Vagina (tissue), 2 donors: ENCODE measurements around the gene SKOR1. TPM values are rescaled to one million over a fixed set of nuclear protein-coding genes. Genes with fewer than 3 reads are reported as not detected.

Source experiments
- DNase-seq, 2 donors: peaks; one replicate each; pipeline ENCODE4 v3.0.0-alpha.2; 2017; ENCODE audit errors: extremely low spot score in 2 of 2
- H3K27ac ChIP-seq: fragments of 200-600 bp; sonication (generic); one replicate; pipeline ENCODE4 v1.5.1; 2019
- H3K27me3 ChIP-seq: fragments of 200-600 bp; sonication (generic); one replicate; pipeline ENCODE4 v1.5.1; 2019
- H3K36me3 ChIP-seq, 2 donors: fragments of 200-600 bp; sonication (generic); one replicate each; pipeline ENCODE4 v1.5.1; 2017 to 2019
- H3K4me1 ChIP-seq: fragments of 200-600 bp; sonication (generic); one replicate; pipeline ENCODE4 v1.5.1; 2019
- H3K4me3 ChIP-seq, 2 donors: fragments of 200-600 bp; sonication (generic); 1 replicate in 1 of 2; 2 replicates in 1 of 2; pipeline ENCODE4 v1.5.1; 2016 to 2019
- H3K9me3 ChIP-seq: fragments of 200-600 bp; sonication (generic); one replicate; pipeline ENCODE4 v1.5.1; 2019
- POLR2A ChIP-seq, 2 donors: fragments of 450-650 bp; IDR thresholded peaks; one replicate each; pipeline ENCODE4 v1.6.1; 2017; ENCODE audit warnings: antibody characterized with exemption in 2 of 2, mild to moderate bottlenecking in 2 of 2, moderate library complexity in 2 of 2
- POLR2AphosphoS5 ChIP-seq, 2 donors: sonication (generic); formaldehyde crosslinking; IDR thresholded peaks; one replicate each; pipeline ENCODE4 v1.9.0; 2017; ENCODE audit warnings: antibody characterized with exemption in 2 of 2, mild to moderate bottlenecking in 2 of 2, low read depth in 1 of 2; ENCODE audit not compliant: insufficient read depth in 1 of 2
- intact Hi-C: fragments of 100-400 bp; cut with DNase I; formaldehyde crosslinking; loops from one replicate; pipeline ENCODE4 v1.15.1; 2023
- total RNA-seq: library from RNA; depleted of rRNA; stranded (reverse); fragments of >200 nt; gene quantifications from one replicate; pipeline ENCODE4 v1.2.3, GENCODE V29; 2016
- TF ChIP-seq, protein P1 (sequence below), 3 experiments: fragments of 450-650 bp in 2 of 3; fragments of 200-600 bp in 1 of 3; sonication (generic) in 1 of 3; IDR thresholded peaks; one replicate each; pipeline ENCODE4 v1.5.1; 2017 to 2019; ENCODE audit warnings: antibody characterized with exemption in 3 of 3, mild to moderate bottlenecking in 2 of 3, moderate library complexity in 2 of 3

Gene SKOR1
- total RNA-seq, 1 donor from 2014 or later = 0.25 TPM

DNA sequence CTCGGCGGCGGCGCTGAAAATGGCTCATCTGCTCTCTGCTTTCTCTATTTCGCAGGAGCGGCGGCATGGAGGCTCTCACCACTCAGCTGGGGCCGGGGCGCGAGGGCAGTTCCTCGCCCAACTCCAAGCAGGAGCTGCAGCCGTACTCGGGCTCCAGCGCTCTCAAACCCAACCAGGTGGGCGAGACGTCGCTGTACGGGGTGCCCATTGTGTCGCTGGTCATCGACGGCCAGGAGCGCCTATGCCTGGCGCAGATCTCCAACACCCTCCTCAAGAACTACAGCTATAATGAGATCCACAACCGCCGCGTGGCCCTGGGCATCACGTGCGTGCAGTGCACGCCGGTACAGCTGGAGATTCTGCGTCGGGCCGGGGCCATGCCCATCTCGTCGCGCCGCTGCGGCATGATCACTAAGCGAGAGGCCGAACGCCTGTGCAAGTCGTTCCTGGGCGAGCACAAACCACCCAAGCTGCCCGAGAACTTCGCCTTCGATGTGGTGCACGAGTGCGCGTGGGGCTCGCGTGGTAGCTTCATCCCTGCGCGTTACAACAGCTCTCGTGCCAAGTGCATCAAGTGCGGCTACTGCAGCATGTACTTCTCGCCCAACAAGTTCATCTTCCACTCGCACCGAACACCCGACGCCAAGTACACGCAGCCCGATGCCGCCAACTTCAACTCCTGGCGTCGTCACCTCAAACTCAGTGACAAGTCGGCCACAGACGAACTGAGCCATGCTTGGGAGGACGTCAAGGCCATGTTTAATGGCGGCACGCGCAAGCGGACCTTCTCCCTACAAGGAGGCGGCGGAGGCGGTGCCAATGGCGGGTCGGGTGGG is 790 bp downstream of the SKOR1 start:
- no peak for TF ChIP-seq POLR2A (IDR thresholded peaks at IDR 0.05)
- no peak for DNase-seq
- Histone ChIP-seq H3K9me3 (no peaks in the 10 kb centered on the region), H3K4me3 (peak overlapping the region in 1 of 2 donors; percentile 6), H3K27me3 (peaks cover 59% of the 10 kb centered on the region), H3K4me1 (peaks cover 68% of the 10 kb centered on the region), H3K27ac (no peak overlapping the region), H3K36me3 (no peaks in the 10 kb centered on the region)
- intact Hi-C loops = no loop called here

DNA sequence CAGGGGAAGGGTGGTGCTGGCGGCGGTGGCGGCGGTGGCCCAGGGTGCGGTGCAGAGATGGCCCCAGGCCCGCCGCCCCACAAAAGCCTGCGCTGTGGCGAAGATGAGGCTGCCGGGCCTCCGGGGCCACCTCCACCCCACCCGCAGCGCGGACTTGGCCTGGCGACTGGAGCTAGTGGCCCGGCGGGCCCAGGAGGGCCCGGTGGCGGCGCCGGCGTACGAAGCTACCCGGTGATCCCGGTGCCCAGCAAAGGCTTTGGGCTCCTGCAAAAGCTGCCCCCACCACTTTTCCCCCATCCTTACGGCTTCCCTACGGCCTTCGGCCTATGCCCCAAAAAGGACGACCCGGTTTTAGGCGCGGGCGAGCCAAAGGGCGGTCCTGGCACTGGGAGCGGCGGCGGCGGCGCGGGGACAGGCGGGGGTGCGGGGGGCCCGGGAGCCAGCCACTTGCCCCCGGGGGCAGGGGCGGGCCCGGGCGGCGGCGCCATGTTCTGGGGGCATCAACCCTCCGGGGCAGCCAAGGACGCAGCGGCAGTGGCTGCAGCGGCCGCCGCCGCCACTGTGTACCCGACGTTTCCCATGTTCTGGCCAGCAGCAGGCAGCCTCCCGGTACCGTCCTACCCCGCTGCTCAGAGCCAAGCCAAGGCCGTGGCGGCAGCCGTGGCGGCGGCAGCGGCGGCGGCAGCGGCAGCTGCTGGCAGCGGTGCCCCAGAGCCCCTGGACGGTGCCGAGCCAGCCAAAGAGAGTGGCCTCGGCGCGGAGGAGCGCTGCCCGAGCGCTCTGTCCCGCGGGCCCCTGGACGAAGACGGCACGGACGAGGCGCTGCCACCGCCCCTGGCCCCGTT is 1.6 kb downstream of the SKOR1 start:
- intact Hi-C loops = no loop called here
- no peak overlapping the region for H3K4me3 ChIP-seq
- peaks cover 66% of the 10 kb centered on the region for H3K4me1 ChIP-seq

DNA sequence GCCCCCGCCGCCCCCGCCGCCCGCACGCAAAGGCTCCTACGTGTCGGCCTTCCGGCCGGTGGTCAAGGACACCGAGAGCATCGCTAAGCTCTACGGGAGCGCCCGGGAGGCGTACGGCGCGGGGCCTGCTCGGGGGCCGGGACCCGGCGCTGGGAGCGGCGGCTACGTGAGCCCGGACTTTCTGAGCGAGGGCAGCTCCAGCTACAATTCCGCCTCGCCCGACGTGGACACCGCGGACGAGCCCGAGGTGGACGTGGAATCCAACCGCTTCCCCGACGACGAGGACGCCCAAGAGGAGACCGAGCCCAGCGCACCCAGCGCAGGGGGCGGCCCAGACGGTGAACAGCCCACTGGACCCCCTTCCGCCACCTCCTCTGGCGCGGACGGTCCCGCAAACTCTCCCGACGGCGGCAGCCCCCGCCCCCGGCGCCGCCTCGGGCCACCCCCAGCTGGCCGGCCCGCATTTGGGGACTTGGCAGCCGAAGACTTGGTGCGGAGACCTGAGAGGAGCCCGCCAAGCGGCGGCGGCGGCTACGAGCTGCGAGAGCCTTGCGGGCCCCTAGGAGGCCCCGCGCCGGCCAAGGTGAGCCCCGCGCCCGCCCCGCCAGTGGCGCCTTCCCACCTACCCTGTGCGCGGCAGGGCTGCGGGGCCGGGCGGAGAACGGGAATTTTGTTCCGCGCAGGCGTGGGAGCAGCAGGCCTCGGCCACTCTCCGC is 2.4 kb downstream of the SKOR1 start:
- H3K4me3 ChIP-seq = peak overlapping the region in 1 of 2 donors; percentile 2
- TF ChIP-seq, protein P1, sequence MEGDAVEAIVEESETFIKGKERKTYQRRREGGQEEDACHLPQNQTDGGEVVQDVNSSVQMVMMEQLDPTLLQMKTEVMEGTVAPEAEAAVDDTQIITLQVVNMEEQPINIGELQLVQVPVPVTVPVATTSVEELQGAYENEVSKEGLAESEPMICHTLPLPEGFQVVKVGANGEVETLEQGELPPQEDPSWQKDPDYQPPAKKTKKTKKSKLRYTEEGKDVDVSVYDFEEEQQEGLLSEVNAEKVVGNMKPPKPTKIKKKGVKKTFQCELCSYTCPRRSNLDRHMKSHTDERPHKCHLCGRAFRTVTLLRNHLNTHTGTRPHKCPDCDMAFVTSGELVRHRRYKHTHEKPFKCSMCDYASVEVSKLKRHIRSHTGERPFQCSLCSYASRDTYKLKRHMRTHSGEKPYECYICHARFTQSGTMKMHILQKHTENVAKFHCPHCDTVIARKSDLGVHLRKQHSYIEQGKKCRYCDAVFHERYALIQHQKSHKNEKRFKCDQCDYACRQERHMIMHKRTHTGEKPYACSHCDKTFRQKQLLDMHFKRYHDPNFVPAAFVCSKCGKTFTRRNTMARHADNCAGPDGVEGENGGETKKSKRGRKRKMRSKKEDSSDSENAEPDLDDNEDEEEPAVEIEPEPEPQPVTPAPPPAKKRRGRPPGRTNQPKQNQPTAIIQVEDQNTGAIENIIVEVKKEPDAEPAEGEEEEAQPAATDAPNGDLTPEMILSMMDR (IDR thresholded peaks at IDR 0.05) = no peak
- TF ChIP-seq POLR2AphosphoS5 (IDR thresholded peaks at IDR 0.05; ENCODE audit: insufficient read depth in 1 of 2, low read depth in 1 of 2) (no peak), POLR2A (IDR thresholded peaks at IDR 0.05) (no peak)

More for the DNA sequence above, 1.6 kb downstream of the SKOR1 start:
- no peaks in the 10 kb centered on the region for H3K9me3 ChIP-seq
- no peaks in the 10 kb centered on the region for H3K36me3 ChIP-seq
- no peak overlapping the region for H3K27ac ChIP-seq
- no peak for DNase-seq
- TF ChIP-seq POLR2A (IDR thresholded peaks at IDR 0.05) (no peak), POLR2AphosphoS5 (IDR thresholded peaks at IDR 0.05; ENCODE audit: insufficient read depth in 1 of 2, low read depth in 1 of 2) (no peak)
- TF ChIP-seq, protein P1 (IDR thresholded peaks at IDR 0.05) = no peak
- H3K27me3 ChIP-seq = peaks cover 50% of the 10 kb centered on the region

DNA sequence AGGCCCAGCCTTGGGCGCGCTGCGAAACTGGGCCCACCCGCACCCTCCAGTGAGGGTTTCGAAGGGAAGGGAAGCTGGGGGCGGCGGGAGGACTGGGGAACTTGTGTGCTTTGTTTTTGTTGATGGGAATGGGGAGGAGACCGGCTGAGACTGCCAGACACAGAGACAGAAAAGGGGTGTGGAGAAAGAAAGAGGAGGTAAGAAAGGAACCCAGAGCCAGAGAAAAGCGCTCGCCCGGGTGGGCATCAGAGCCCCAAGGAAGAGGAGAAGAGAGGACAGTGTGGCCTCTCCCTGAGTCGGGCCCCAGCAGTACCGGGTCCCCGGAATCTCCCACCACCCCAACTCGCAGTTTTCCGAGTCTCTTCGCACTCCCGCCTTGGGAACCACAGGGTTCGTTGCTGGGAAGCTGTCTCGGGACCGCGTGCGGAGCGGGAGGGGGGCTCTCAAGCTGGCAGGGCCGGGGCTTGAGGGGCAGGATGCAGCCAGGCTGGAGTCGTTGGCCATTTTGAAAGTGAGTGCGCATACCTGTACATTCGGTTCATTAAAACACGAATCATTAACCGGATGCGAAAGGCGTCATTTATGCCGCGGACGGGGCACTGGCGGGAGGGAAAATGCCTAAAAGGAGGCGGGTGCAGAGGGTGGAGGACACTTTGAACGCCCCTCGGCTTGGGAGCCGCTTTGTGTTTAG is 3.1 kb downstream of the SKOR1 start:
- TF ChIP-seq POLR2A (IDR thresholded peaks at IDR 0.05) (no peak), POLR2AphosphoS5 (IDR thresholded peaks at IDR 0.05; ENCODE audit: insufficient read depth in 1 of 2, low read depth in 1 of 2) (no peak)
- TF ChIP-seq, protein P1 (IDR thresholded peaks at IDR 0.05) = no peak
- Histone ChIP-seq H3K27me3 (peaks cover 41% of the 10 kb centered on the region), H3K27ac (no peak overlapping the region), H3K4me1 (peaks cover 70% of the 10 kb centered on the region), H3K9me3 (no peaks in the 10 kb centered on the region), H3K4me3 (peak overlapping the region in 1 of 2 donors; percentile 2), H3K36me3 (no peaks in the 10 kb centered on the region)
- no peak for DNase-seq
- intact Hi-C loops = no loop called here

More for the DNA sequence above, 2.4 kb downstream of the SKOR1 start:
- peaks cover 43% of the 10 kb centered on the region for H3K27me3 ChIP-seq
- no peak overlapping the region for H3K27ac ChIP-seq
- intact Hi-C loops = no loop called here
- H3K36me3 ChIP-seq = no peaks in the 10 kb centered on the region
- H3K9me3 ChIP-seq = no peaks in the 10 kb centered on the region
- DNase-seq = no peak
- H3K4me1 ChIP-seq = peaks cover 65% of the 10 kb centered on the region
